Ecto neural progenitor cell (in vitro differentiated cells): ENCODE data around the gene HOXB3.

ENCODE experiments used
- DNase-seq: peaks from one replicate; pipeline ENCODE4 v3.0.0-alpha.2; 2018; ENCODE audit warnings: low spot score

Gene HOXB3

GRCh38 chr17:48556576-48557401, 33.3 kb downstream of the HOXB3 start:
- no peak for DNase-seq

DNA sequence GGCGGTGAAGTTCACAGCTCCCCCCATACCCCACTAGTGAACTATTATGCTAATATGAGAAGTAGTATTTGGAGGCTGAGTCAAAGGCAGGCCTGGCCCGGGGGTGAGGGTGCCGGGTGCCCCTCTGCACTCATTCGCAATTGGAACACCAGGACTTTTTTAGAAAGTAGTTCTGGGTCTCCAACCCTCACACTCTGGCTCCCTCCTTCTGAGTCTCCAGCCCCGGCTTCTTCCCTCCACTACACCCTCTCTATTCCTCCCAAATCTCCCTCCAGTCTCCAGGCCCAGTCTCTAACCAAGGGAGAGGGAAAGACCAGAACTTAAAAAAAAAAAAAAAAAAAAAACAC, 33.8 kb downstream of the HOXB3 start:
- DNase-seq: no peak

DNA sequence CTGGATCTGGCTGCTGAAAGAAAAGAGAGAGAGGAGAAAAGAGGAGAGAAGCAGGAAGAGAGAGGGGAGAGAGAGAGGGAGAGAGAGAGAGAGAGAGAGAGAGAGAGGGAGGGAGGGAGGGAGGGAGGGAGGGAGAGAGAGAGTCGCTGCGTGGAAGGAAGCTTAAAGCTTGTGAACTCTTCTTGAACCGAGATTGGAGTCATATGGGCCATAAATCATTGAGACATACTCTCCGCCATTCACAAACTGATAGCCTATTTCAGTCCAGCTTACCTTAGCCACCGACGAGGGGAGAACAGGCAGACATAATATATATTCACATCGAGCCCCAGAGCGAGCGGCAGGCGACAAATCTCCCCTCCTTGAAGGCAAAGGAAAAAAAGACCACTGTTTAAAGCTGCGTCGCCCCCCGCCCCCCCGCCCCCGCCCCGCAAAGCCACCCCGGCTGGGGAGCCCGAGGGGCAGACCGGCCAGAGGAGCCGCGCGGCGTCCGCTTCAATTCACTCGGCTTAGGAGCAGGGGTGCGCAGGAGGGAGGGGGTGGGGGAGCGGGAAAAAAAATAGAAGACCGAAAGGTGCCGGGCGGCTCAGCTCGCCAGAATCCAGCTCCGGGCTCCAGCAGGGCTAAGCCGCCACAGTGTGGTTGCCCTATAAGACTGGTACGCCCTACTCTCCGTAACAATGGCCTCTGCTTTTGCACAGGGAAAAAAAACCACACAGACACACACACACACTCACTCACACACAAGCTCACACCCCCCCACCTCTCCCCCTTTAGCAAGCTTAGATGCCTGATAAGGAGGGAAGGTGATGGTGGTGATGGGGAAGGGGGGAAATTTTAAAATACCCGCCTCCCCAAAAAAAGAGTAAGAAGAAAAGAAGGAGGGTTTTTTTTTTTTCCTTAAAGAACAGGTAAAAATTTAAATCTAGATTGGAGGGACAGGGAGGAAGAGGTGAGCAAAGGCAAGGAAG, 34.5 kb downstream of the HOXB3 start:
- DNase-seq: peak; percentile 63

DNA sequence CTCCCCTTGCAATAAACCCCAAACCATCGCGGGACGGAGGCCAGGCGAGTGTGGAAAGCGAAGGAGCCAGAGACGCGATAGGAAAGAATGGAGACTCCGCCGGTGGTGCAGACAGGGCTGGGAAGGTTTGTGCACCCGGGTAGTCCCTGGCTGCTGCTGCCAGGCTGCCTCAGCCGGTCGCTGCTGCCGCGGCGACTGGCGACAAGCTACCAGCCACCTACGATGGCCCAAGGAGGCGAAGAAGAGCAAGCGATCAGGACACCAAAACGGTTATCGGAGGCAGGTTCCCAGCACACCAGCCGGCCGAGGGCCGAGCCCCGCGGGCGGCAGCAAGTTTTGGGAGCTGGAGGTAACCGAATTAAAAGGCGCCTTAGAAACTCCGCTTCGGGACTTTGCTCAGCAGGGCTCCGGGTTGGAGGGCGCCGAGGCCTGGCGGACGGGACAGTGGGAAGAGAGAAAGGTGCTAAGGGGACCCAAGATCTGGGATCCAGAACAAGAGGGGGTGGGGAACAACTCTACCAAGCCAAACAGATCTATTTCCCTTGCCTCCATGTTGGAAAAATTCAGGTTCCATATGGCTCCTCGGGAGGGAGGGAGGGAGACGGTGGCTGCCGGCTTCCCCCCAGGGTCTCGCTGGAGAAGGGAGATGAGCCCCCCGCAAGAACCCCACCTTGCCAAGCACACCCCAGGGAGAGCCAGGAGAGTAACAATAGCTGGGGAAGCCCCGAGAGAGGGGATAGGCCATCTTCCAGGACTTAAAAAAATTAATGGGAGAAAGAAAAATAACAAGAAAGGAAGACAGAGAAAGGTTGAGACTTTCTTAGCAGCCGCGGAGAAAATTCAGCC, 35.4 kb downstream of the HOXB3 start:
- peak; percentile 65 for DNase-seq

DNA sequence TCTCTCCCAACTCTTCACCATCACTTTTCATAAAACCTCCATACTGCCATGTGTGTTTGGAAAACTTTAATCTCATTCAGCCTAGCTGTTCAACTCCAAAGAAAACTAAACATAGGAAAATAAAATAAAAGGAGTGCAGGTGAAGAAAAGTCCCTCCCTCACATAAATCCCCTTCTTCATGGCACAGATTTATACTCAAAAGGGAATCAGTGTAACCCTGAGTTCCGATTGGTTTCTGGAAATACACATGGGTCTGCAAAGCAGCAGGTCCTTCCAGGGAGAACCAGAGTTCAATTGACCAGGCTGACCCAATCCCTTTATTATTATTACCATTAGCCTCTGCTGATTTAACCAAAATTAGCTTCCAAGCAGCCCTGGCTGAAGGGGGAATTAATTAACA, 36.2 kb downstream of the HOXB3 start:
- DNase-seq: no peak

DNA sequence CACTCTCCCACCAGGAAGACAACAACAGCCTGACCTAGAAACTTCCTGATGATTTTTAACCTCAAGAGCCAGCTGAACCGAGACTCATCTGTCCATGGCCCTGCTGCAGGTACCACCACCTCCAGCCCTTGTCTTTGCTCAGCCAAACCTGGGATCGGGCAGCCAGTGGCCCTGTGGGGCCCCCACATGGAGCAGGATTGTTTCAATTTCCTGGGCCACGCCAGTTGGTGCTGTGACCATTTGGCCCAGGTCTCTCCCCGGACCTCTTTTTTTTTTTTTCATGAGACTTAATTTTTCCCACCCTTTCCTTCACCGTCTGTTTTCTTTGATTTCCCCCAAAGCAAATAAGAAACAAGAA, 36.9 kb downstream of the HOXB3 start:
- no peak for DNase-seq

GRCh38 chr17:48552466-48553189, 37.4 kb downstream of the HOXB3 start:
- no peak for DNase-seq

- DNase-seq: peak; percentile 71
Observed at GRCh38 chr17:48551596-48552465, 38.2 kb downstream of the HOXB3 start.

- no peak for DNase-seq
Observed at GRCh38 chr17:48551214-48551555, 38.9 kb downstream of the HOXB3 start.

DNA sequence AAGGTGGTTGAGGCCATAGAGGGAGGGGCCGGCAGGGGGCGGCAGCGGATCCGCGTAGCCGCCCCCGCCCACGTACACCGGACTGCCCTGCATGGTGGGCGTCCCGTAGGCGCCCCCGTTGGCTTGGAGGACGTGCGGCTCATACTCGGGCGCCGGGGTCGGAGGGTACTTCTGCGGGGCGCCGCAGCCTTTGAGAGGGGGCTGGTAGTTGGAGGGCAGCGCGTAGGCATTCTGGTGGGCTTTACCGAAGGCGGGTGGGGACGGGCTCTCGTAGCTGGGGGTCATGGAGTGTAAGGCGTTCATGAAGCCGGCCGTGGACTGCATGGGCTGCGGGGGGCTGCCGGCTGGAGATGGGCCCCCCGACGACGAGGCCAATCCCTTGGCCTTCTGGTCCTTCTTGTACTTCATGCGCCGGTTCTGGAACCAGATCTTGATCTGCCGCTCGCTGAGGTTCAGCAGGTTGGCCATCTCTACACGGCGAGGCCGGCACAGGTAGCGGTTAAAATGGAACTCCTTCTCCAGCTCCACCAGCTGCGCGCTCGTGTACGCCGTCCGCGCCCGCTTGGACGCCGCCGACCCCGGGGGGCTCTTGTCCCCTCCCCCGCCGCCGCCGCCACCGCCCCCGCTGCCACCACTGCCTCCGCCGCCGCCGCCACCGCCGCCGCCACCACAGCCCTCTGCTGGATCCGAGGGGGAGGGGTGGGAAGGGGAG, 39.4 kb downstream of the HOXB3 start:
- DNase-seq: no peak

DNA sequence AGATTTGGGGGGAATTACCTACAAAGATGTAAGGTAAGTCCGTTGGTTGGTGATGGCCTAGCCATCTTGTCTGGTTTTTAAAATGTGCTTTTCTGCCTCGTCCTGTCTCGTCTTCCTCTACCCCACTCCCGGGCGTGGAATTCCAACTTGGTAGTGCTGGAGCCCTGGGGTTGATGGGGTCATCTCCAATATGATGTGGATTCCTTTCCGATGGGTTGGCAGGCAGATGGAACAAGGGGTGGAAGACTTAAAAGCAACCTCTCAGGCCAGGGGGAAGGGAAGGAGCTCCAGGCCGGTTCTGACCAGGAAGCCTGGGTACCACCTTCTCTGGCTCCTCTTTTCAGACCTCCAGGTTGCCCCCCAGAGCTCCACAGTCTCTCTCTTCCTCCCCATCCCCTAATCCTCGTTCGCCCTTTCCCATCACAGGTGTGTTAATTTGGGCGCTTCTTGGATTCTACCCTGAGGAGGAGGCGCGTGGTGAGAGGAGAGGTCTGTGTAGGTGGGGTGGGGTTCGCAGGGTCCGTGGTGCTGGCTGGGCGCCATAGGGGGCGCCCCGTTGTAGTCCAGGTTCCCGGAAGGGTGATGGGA, 40.0 kb downstream of the HOXB3 start:
- no peak for DNase-seq

DNA sequence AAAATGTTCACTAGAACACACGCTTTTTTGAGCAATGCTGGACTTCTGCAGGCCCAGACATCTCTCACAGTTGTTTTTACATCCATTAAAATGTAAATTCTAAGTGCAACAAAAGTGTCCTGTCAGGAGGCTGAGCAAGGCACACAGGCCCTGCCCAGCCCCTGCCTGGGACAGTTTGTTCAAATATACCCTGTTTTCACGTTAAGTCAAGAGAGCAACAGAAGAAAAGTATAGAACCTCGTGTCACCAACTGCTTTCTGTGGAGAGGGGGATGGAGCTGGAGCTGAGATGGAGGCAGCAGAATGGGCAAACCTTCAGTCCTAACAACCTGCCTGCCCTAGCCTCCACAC, 40.8 kb downstream of the HOXB3 start:
- no peak for DNase-seq

DNA sequence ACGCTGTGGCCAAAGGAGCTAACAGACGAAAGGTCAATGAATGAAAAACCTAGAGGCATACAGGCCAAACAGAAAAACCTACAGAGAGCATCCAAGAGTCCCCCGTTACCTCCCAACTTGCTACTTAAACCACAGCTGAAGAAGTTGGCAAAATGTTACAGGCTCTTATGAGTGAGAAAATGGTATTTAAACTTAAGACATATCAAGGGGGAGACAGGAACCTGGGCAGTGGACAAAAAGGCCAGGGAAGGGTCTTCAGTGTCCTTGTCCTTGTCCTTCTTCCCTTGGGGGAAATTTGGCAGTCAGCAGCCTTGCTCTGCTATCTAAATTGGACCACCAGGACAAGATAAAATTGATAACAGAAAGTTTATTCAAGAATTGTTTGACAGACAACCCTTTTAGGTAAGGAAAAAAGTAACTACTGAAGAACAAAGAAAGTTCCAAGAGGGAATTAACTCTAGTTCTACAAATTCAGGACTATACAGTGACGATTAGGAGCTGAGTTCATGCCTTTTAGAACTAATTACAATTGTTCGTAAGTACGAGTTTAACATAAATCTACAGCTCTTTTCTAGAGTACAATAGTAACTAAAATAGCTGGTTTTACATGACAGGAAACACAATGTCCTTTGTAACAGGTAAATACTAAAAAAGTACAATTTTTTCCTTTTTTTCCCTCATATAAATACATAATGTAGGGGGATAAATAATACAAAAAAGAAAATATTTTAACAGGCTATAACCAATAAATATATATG, 41.3 kb downstream of the HOXB3 start:
- no peak for DNase-seq

GRCh38 chr17:48547808-48548522, 42.1 kb downstream of the HOXB3 start:
- no peak for DNase-seq

- no peak for DNase-seq
Observed at GRCh38 chr17:48546924-48547807, 42.9 kb downstream of the HOXB3 start.

DNA sequence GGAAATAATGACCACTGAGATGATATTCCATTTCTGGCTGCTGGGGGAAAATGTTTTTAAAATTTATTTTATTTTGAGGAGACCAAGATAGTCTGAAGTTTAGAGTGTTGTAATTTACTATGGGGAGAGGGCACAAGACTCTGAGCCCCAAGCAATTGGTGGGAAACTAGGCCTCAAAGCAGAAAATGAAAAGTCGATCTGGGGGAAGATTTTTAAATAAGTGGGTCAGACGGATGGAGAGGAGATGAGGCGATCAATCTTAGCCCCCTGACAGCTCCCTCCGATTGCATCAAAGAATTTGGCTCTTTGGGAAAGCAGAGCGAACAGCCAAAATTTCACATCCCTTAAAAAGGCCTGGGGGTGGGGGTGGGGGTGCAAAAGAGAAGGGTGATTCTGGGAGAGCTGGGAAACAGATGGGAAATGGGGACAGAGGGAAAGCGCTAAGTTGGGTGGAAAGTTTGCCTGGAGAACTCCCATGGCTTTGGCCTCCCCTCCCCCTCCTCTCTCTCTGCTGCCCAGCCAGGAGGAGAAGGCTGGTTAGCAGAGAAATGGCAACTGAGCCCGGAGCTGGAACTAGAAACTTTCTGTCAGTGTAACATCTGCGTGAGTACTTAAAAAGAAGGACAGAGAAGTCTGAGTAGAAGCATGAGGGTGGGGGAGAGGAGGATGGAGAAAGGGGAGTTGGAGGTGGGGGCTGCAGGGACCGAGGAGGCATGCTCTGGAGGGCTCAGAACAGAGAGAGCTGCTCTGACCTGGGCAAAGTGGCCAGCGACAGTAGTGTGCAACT, 43.7 kb downstream of the HOXB3 start:
- DNase-seq: no peak

GRCh38 chr17:48545539-48545938, 44.5 kb downstream of the HOXB3 start:
- DNase-seq: no peak
